ENCODE data around the gene KLHL8. TPM values are rescaled to one million over a fixed set of nuclear protein-coding genes. Genes with fewer than 3 reads are reported as not detected.

KLHL8 gene
- total RNA-seq, 1 donor from 2014 or later = 16.6 TPM

- no peak overlapping the region for H3K27ac Mint-ChIP-seq
- H3K4me1 Mint-ChIP-seq (ENCODE audit: unreplicated experiment) = peaks cover 50% of the 10 kb centered on the region
- H3K36me3 Mint-ChIP-seq = peaks cover 48% of the 10 kb centered on the region
- H3K27me3 Mint-ChIP-seq = no peaks in the 10 kb centered on the region
- no peaks in the 10 kb centered on the region for H3K9me3 Mint-ChIP-seq
- no peak for DNase-seq (ENCODE audit: extremely low spot score, unreplicated experiment)
- no peak for TF ChIP-seq CTCF (conservative IDR thresholded peaks at IDR 0.05)
- peak overlapping the region; percentile 57 for H3K4me3 Mint-ChIP-seq
These were observed 99.8 kb downstream of the KLHL8 start for GRCh38 chr4:87120411-87121162.

GRCh38 chr4:87120010-87120409, 100.4 kb downstream of the KLHL8 start:
- H3K4me1 Mint-ChIP-seq (ENCODE audit: unreplicated experiment) = peaks cover 50% of the 10 kb centered on the region
- peaks cover 42% of the 10 kb centered on the region for H3K36me3 Mint-ChIP-seq
- no peak overlapping the region for H3K4me3 Mint-ChIP-seq
- no peak for DNase-seq (ENCODE audit: extremely low spot score, unreplicated experiment)
- no peaks in the 10 kb centered on the region for H3K27me3 Mint-ChIP-seq
- H3K9me3 Mint-ChIP-seq = no peaks in the 10 kb centered on the region
- no peak for TF ChIP-seq CTCF (conservative IDR thresholded peaks at IDR 0.05)
- no peak overlapping the region for H3K27ac Mint-ChIP-seq

- Mint-ChIP-seq H3K4me1 (ENCODE audit: unreplicated experiment) (peaks cover 50% of the 10 kb centered on the region), H3K4me3 (no peak overlapping the region), H3K9me3 (no peaks in the 10 kb centered on the region), H3K36me3 (peaks cover 38% of the 10 kb centered on the region), H3K27me3 (no peaks in the 10 kb centered on the region), H3K27ac (no peak overlapping the region)
- TF ChIP-seq CTCF (conservative IDR thresholded peaks at IDR 0.05) = no peak
- no peak for DNase-seq (ENCODE audit: extremely low spot score, unreplicated experiment)
These were observed 101.6 kb downstream of the KLHL8 start for GRCh38 chr4:87118826-87119225.

GRCh38 chr4:87118421-87118820, 102.0 kb downstream of the KLHL8 start:
- H3K4me1 Mint-ChIP-seq (ENCODE audit: unreplicated experiment) = peaks cover 47% of the 10 kb centered on the region
- H3K4me3 Mint-ChIP-seq = no peak overlapping the region
- no peaks in the 10 kb centered on the region for H3K9me3 Mint-ChIP-seq
- no peak for TF ChIP-seq CTCF (conservative IDR thresholded peaks at IDR 0.05)
- peaks cover 38% of the 10 kb centered on the region for H3K36me3 Mint-ChIP-seq
- DNase-seq (ENCODE audit: extremely low spot score, unreplicated experiment) = no peak
- no peak overlapping the region for H3K27ac Mint-ChIP-seq
- no peaks in the 10 kb centered on the region for H3K27me3 Mint-ChIP-seq

GRCh38 chr4:87117732-87118075, 102.7 kb downstream of the KLHL8 start:
- peaks cover 38% of the 10 kb centered on the region for H3K36me3 Mint-ChIP-seq
- H3K4me3 Mint-ChIP-seq = no peak overlapping the region
- peak overlapping the region; percentile 64 for H3K27ac Mint-ChIP-seq
- no peaks in the 10 kb centered on the region for H3K9me3 Mint-ChIP-seq
- H3K27me3 Mint-ChIP-seq = no peaks in the 10 kb centered on the region
- peaks cover 45% of the 10 kb centered on the region for H3K4me1 Mint-ChIP-seq (ENCODE audit: unreplicated experiment)
- TF ChIP-seq CTCF (conservative IDR thresholded peaks at IDR 0.05) = no peak
- no peak for DNase-seq (ENCODE audit: extremely low spot score, unreplicated experiment)
